ENCODE data around the gene ZBTB21. TPM values are rescaled to one million over a fixed set of nuclear protein-coding genes. Genes with fewer than 3 reads are reported as not detected.

ZBTB21 gene
- total and polyA plus RNA-seq, 2 of the 4 experiments (the other 2 are of a cell fraction) = 6.8 to 12.0 TPM

DNA sequence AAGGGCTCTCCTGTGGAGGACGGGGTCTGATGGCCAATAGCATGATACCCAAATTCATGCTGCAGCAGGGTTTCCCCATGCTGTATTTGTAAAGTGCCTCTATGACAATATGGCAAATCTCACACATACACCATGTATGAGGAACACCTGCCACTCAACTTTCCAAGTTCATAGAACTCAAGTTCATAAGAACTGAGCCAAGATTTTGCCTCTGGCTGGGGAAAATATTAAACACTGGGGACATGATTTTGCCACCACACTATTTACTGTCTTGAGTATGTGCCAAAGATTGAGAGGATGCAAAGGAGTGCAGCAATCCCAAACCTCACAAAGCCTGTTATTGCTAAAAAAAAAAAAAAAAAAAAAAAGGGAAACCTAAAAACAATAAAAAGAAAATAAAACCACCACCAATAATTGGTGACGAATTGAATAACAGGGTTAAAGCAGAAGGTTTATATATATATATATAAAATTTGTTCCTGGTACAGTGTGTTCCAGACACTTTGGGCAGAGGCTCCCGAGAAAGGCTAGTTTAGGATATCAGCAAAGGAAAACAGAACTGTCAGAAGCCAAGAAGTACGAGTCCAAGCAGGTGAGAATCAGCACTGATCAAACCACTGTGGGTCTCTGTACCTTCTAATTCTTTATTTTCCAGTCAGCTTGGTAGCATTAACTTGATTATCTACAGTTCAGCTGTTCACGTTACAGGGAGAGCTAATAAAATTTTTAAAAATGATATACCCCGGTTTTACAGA is 24.3 kb downstream of the ZBTB21 start:
- in situ Hi-C loops (cut with MboI; ENCODE audit: low sequenced_read_pairs) (no loop called here), intact Hi-C loops (cut with micrococcal nuclease) (no loop called here), dilution Hi-C loops (cut with HindIII; ENCODE audit: low sequenced_read_pairs, unreplicated experiment) (no loop called here)
- Histone ChIP-seq H3K4me1 (ENCODE audit: control insufficient read depth, insufficient read depth, low read length) (no peaks in the 10 kb centered on the region), H3K4ac (ENCODE audit: low read depth, low read length) (no peak overlapping the region), H2BK20ac (ENCODE audit: low read depth, low read length) (no peak overlapping the region), H3K56ac (ENCODE audit: extremely low read depth, insufficient read depth, low read length) (no peak overlapping the region), H2AK5ac (ENCODE audit: low read depth, low read length) (no peak overlapping the region), H3K9me1 (ENCODE audit: insufficient read depth, low read length) (no peaks in the 10 kb centered on the region), H3K9ac (ENCODE audit: low read depth, low read length) (no peak overlapping the region), H4K91ac (ENCODE audit: insufficient read depth, low read depth, low read length) (no peak overlapping the region), H4K5ac (ENCODE audit: low read depth, low read length) (no peak overlapping the region), H3K4me2 (ENCODE audit: low read depth, low read length) (no peak overlapping the region), H3K27ac (ENCODE audit: insufficient read depth, low read length) (no peak overlapping the region), H2AK9ac (replicated peaks; ENCODE audit: low read depth, low read length, poor library complexity) (no peak overlapping the region), H2BK5ac (ENCODE audit: low read depth, low read length, poor library complexity, severe bottlenecking) (no peak overlapping the region), H3K36me3 (ENCODE audit: control insufficient read depth, insufficient read depth, low read length) (peaks cover 2% of the 10 kb centered on the region), H4K8ac (ENCODE audit: low read depth in 2 of 2, low read length in 2 of 2) (no peak overlapping the region), H4K20me1 (ENCODE audit: insufficient read depth, low read length) (no peaks in the 10 kb centered on the region), H2AFZ (replicated peaks; ENCODE audit: low read length, poor library complexity) (no peak overlapping the region), H2BK15ac (ENCODE audit: low read depth, low read length) (no peak overlapping the region), H3K23ac (ENCODE audit: low read depth, low read length) (no peak overlapping the region), H3K27me3 (ENCODE audit: control insufficient read depth, insufficient read depth, low read length) (no peaks in the 10 kb centered on the region), H3K79me1 (ENCODE audit: low read depth in 1 of 2, low read length in 2 of 2) (peaks cover 2 to 3% of the 10 kb centered on the region in 2 experiments; a peak in 1 of 4 replicates), H3K9me3 (ENCODE audit: control insufficient read depth, insufficient read depth, low read length) (no peaks in the 10 kb centered on the region), H3K4me3 (ENCODE audit: insufficient read depth, low read depth, low read length) (no peak overlapping the region), H2BK120ac (ENCODE audit: low read depth, low read length) (no peak overlapping the region), H3K14ac (replicated peaks; ENCODE audit: low read depth, low read length) (no peak overlapping the region), H3K18ac (ENCODE audit: low read depth, low read length) (no peak overlapping the region)
- ChIA-PET POLR2A (ENCODE audit: unreplicated experiment) (interaction anchor here (0.6 kb wide), 1 partner anchor 8 kb away, joined by 3 read pairs; no protein-coding TSS in a partner anchor), CTCF (no interaction called here)
- no peak for TF ChIP-seq FOS (IDR thresholded peaks at IDR 0.05; ENCODE audit: low read depth, low read length)
- no peak for TF ChIP-seq SMC3 (IDR thresholded peaks at IDR 0.05; ENCODE audit: low read depth, low read length)
- TF ChIP-seq RFX5 (IDR thresholded peaks at IDR 0.05; ENCODE audit: low read depth, low read length) = no peak
- TF ChIP-seq, protein P1, sequence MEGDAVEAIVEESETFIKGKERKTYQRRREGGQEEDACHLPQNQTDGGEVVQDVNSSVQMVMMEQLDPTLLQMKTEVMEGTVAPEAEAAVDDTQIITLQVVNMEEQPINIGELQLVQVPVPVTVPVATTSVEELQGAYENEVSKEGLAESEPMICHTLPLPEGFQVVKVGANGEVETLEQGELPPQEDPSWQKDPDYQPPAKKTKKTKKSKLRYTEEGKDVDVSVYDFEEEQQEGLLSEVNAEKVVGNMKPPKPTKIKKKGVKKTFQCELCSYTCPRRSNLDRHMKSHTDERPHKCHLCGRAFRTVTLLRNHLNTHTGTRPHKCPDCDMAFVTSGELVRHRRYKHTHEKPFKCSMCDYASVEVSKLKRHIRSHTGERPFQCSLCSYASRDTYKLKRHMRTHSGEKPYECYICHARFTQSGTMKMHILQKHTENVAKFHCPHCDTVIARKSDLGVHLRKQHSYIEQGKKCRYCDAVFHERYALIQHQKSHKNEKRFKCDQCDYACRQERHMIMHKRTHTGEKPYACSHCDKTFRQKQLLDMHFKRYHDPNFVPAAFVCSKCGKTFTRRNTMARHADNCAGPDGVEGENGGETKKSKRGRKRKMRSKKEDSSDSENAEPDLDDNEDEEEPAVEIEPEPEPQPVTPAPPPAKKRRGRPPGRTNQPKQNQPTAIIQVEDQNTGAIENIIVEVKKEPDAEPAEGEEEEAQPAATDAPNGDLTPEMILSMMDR (conservative IDR thresholded peaks at IDR 0.05; ENCODE audit: low read depth, low read length) = no peak
- TF ChIP-seq BHLHE40 (IDR thresholded peaks at IDR 0.05; ENCODE audit: low read depth, low read length) = no peak
- TF ChIP-seq POLR2A (IDR thresholded peaks at IDR 0.05; ENCODE audit: low read depth, low read length) = no peak
- no peak for TF ChIP-seq CHD1 (IDR thresholded peaks at IDR 0.05; ENCODE audit: low read depth, low read length)
- TF ChIP-seq, protein P2, sequence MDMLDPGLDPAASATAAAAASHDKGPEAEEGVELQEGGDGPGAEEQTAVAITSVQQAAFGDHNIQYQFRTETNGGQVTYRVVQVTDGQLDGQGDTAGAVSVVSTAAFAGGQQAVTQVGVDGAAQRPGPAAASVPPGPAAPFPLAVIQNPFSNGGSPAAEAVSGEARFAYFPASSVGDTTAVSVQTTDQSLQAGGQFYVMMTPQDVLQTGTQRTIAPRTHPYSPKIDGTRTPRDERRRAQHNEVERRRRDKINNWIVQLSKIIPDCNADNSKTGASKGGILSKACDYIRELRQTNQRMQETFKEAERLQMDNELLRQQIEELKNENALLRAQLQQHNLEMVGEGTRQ (IDR thresholded peaks at IDR 0.05; ENCODE audit: low read depth, low read length) = no peak
- no peak for TF ChIP-seq RAD21 (IDR thresholded peaks at IDR 0.05; ENCODE audit: low read length)
- TF ChIP-seq RCOR1 (IDR thresholded peaks at IDR 0.05; ENCODE audit: insufficient replicate concordance, low read length) = no peak
- no peak for TF ChIP-seq MXI1 (IDR thresholded peaks at IDR 0.05; ENCODE audit: borderline replicate concordance, low read depth, low read length)
- no peak for TF ChIP-seq MAZ (IDR thresholded peaks at IDR 0.05; ENCODE audit: borderline replicate concordance, low read depth, low read length)
- TF ChIP-seq, protein P3, sequence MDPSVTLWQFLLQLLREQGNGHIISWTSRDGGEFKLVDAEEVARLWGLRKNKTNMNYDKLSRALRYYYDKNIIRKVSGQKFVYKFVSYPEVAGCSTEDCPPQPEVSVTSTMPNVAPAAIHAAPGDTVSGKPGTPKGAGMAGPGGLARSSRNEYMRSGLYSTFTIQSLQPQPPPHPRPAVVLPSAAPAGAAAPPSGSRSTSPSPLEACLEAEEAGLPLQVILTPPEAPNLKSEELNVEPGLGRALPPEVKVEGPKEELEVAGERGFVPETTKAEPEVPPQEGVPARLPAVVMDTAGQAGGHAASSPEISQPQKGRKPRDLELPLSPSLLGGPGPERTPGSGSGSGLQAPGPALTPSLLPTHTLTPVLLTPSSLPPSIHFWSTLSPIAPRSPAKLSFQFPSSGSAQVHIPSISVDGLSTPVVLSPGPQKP (IDR thresholded peaks at IDR 0.05; ENCODE audit: borderline replicate concordance, low read depth, low read length) = no peak
- TF ChIP-seq CEBPB (IDR thresholded peaks at IDR 0.05; ENCODE audit: low read depth, low read length) = no peak
- TF ChIP-seq MAFK (IDR thresholded peaks at IDR 0.05; ENCODE audit: low read depth, low read length) = no peak
- WGBS, 2 experiments (ENCODE audit: extremely low coverage in 2 of 2, insufficient read length in 1 of 2) = 80% methylated on average over 1 of the region's 6 CpGs; no CpG with 5 or more reads in 1 of the 2 experiments
- ATAC-seq (ENCODE audit: low read depth) (no peak), DNase-seq (no peak)
- BruUV-seq (replicated peaks) = no TSS peak
